C4-2B (cell line): ENCODE data around the gene PNPLA7.

Experiments used
- H3K27ac ChIP-seq: fragments of 450-650 bp; 2 replicates; pipeline ENCODE4 v1.5.1; 2017
- CTCF ChIP-seq: fragments of 450-650 bp; conservative IDR thresholded peaks from 2 replicates; pipeline ENCODE4 v1.5.1; 2017; ENCODE audit warnings: mild to moderate bottlenecking
- ZFX ChIP-seq: fragments of 450-650 bp; IDR thresholded peaks from 2 replicates; pipeline ENCODE4 v1.6.1; 2017

Gene PNPLA7

DNA sequence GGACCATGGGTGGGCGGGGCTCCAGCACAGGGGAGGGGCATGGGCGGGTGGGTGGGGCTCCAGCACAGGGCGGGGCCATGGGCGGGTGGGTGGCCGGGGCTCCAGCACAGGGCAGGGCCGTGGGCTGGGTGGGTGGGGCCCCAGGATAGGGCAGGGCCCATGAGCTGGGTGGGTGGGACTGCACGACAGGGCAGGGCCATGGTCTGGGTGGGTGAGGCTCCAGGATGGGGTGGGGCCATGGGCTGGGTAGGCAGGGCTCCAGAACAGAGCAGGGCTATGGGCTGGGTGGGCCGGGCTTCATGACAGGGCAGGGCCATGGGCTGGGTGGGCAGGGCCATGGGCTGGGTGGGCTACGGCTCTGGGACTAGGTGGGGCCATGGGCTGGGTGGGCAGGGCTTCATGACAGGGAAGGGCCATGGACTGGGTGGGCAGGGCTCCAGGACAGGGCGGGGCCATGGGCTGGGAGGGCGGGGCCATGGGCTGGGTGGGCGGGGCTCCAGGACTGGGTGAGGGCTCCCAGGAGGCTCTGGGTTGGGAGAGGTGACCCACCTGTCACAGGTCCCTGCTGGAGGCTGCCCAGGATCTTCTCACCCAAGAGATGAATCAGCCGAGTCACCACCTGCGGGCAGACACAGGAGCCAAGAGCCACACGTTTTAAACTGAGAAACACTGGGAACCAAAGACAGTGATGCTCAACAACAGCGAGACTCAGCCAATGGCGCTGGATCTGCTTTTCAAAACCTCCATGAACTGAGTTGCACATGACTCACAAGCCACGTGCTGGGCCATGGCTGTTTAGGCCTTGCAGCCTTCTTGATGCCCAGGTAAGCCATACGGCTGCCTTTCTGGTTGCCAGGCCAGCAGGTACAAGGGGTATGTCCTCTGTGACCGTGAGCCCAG is 57.5 kb downstream of the PNPLA7 start:
- H3K27ac ChIP-seq, result no peak overlapping the region
- TF ChIP-seq CTCF, result no peak
- no peak for TF ChIP-seq ZFX

- TF ChIP-seq ZFX (no peak), CTCF (no peak)
Observed at GRCh38 chr9:137491735-137492432, 58.3 kb downstream of the PNPLA7 start.

GRCh38 chr9:137490532-137491186 is 59.5 kb downstream of the PNPLA7 start:
- H3K27ac ChIP-seq, result no peak overlapping the region
- TF ChIP-seq CTCF (no peak), ZFX (no peak)

More at GRCh38 chr9:137491735-137492432, 58.3 kb downstream of the PNPLA7 start:
- no peak overlapping the region for H3K27ac ChIP-seq

- no peak overlapping the region; the same call in 1 of the 2 replicates for H3K27ac ChIP-seq
- no peak for TF ChIP-seq CTCF
- no peak for TF ChIP-seq ZFX
Observed at GRCh38 chr9:137488906-137489305, 61.3 kb downstream of the PNPLA7 start.

DNA sequence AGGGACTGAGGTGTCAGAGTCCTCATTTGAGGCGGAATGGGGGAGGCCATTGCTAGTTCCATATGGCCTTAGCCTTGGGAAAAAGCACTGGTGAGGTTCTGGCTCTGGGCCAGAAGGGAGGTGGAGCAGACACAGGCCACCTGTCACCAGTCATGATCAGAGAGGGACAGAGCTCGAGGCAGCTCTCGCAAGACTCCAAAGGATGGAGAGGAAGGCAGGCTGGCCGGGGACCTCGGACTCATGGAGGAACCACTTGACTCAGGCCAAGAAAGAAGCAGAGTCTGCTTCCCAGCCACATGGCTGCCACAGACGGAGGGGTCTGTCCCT is 61.9 kb downstream of the PNPLA7 start:
- TF ChIP-seq ZFX (no peak), CTCF (no peak)
- H3K27ac ChIP-seq, result peak overlapping the region; percentile 75

- H3K27ac ChIP-seq, result peak overlapping the region; percentile 75
- TF ChIP-seq CTCF (no peak), ZFX (no peak)
Observed at GRCh38 chr9:137487454-137488326, 62.5 kb downstream of the PNPLA7 start.
